ENCODE data around the gene CHST8. TPM values are rescaled to one million over a fixed set of nuclear protein-coding genes. Genes with fewer than 3 reads are reported as not detected.

The CHST8 gene
- total and polyA plus RNA-seq, 2 experiments from 2014 or later, result 9.3 to 38.2 TPM

DNA sequence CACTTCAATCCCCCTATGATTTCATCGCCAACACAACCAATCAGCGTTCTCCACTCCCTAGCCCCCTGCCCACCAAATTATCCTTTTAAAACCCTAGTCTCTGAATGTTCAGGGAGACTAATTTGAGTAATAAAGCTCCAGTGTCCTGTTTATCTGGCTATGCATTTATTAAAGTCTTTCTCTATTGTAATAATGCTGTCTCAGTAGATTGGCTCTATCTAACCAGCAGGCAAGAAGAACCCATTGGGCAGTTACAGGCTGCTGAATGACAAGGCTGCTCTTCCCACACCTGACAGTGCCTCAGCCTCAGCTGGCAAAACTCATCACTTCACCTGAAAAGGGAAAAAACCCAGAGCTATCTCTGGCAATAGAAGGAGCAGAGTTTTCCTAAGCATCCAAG is 20.2 kb upstream of the CHST8 start:
- Mint-ChIP-seq H3K4me1 (peaks cover 13% of the 10 kb centered on the region), H3K27ac (no peak overlapping the region), H3K9me3 (peaks cover 23% of the 10 kb centered on the region), H3K36me3 (ENCODE audit: low read depth) (peaks cover 5% of the 10 kb centered on the region), H3K27me3 (ENCODE audit: insufficient read depth, low read depth, poor library complexity) (peaks cover 2% of the 10 kb centered on the region), H3K4me3 (no peak overlapping the region)
- H3F3A ChIP-seq (replicated peaks; ENCODE audit: low read depth), result no peaks in the 10 kb centered on the region
- H3K4me3 ChIP-seq, result no peak overlapping the region
- H2AFZ ChIP-seq, result no peak overlapping the region
- DNase-seq (ENCODE audit: low spot score), result no peak
- no peak overlapping the region for H3K27ac ChIP-seq (ENCODE audit: low read depth)
- H4K20me1 ChIP-seq (replicated peaks; ENCODE audit: insufficient read depth), result no peaks in the 10 kb centered on the region
- TF ChIP-seq POLR2AphosphoS5 (IDR thresholded peaks at IDR 0.05; ENCODE audit: low read depth) (no peak), JUNB (IDR thresholded peaks at IDR 0.05; ENCODE audit: unreplicated experiment) (no peak)
- peaks cover 14% of the 10 kb centered on the region for H3K4me1 ChIP-seq (ENCODE audit: insufficient read depth)
- H3K36me3 ChIP-seq (ENCODE audit: insufficient read depth), result peaks cover 9% of the 10 kb centered on the region
- no peak for ATAC-seq
- H3K79me2 ChIP-seq (replicated peaks; ENCODE audit: insufficient read depth), result no peaks in the 10 kb centered on the region
- peaks cover 3% of the 10 kb centered on the region; the same call in 1 of the 2 replicates for H3K9me2 ChIP-seq (ENCODE audit: insufficient read depth)
- H3K27me3 ChIP-seq (ENCODE audit: insufficient read depth), result no peaks in the 10 kb centered on the region
- no peak overlapping the region for H3K4me2 ChIP-seq

DNA sequence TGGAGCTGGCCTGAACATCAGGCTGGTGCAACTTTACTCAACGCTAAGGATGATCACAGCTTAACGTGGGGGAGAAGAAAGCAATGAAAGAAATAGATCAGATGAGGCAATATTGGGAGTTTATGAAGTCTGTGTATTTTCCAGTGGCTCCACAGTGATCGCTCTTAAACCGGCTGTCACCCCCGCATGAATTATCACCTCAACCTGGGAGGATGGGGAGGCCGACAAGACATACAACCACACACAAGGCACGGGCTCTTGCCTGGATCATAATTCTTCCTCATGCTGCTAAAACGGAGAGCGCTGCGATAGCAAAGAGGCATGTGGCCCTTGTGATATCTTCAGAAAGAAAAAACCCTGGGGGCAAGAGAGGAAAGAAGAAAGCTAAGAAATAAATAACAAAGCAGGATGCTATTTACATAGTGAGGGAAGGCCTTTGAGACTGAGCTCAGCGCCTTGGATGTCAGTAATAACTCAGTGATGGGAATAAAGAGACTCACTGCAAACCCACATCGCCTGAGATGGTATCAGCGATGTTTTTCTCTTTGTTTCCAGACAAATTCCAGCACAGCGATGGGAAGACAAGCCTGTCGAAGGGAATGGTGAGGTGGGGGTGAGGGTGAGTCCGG is 19.1 kb upstream of the CHST8 start:
- peak; percentile 42; the same call in 2 of the 3 replicates for ATAC-seq
- Histone ChIP-seq H3K4me1 (ENCODE audit: insufficient read depth) (peaks cover 15% of the 10 kb centered on the region), H3K79me2 (replicated peaks; ENCODE audit: insufficient read depth) (no peaks in the 10 kb centered on the region), H3K27me3 (ENCODE audit: insufficient read depth) (no peaks in the 10 kb centered on the region), H3K4me3 (no peak overlapping the region), H4K20me1 (replicated peaks; ENCODE audit: insufficient read depth) (no peaks in the 10 kb centered on the region), H3F3A (replicated peaks; ENCODE audit: low read depth) (no peaks in the 10 kb centered on the region), H3K4me2 (peak overlapping the region; percentile 64), H3K36me3 (ENCODE audit: insufficient read depth) (peaks cover 9% of the 10 kb centered on the region), H3K27ac (ENCODE audit: low read depth) (no peak overlapping the region), H3K9me2 (ENCODE audit: insufficient read depth) (peaks cover 3% of the 10 kb centered on the region; the same call in 1 of the 2 replicates), H2AFZ (peak overlapping the region; percentile 85; the same call in 1 of the 2 replicates)
- TF ChIP-seq NANOG (IDR thresholded peaks at IDR 0.05; ENCODE audit: borderline replicate concordance) (no peak), CREB1 (CRISPR knock-in tag; IDR thresholded peaks at IDR 0.05; ENCODE audit: low read depth) (no peak), ZNF114 (CRISPR knock-in tag; IDR thresholded peaks at IDR 0.05) (no peak), EZH2phosphoT487 (IDR thresholded peaks at IDR 0.05; ENCODE audit: unreplicated experiment) (no peak)
- TF ChIP-seq, protein P1, sequence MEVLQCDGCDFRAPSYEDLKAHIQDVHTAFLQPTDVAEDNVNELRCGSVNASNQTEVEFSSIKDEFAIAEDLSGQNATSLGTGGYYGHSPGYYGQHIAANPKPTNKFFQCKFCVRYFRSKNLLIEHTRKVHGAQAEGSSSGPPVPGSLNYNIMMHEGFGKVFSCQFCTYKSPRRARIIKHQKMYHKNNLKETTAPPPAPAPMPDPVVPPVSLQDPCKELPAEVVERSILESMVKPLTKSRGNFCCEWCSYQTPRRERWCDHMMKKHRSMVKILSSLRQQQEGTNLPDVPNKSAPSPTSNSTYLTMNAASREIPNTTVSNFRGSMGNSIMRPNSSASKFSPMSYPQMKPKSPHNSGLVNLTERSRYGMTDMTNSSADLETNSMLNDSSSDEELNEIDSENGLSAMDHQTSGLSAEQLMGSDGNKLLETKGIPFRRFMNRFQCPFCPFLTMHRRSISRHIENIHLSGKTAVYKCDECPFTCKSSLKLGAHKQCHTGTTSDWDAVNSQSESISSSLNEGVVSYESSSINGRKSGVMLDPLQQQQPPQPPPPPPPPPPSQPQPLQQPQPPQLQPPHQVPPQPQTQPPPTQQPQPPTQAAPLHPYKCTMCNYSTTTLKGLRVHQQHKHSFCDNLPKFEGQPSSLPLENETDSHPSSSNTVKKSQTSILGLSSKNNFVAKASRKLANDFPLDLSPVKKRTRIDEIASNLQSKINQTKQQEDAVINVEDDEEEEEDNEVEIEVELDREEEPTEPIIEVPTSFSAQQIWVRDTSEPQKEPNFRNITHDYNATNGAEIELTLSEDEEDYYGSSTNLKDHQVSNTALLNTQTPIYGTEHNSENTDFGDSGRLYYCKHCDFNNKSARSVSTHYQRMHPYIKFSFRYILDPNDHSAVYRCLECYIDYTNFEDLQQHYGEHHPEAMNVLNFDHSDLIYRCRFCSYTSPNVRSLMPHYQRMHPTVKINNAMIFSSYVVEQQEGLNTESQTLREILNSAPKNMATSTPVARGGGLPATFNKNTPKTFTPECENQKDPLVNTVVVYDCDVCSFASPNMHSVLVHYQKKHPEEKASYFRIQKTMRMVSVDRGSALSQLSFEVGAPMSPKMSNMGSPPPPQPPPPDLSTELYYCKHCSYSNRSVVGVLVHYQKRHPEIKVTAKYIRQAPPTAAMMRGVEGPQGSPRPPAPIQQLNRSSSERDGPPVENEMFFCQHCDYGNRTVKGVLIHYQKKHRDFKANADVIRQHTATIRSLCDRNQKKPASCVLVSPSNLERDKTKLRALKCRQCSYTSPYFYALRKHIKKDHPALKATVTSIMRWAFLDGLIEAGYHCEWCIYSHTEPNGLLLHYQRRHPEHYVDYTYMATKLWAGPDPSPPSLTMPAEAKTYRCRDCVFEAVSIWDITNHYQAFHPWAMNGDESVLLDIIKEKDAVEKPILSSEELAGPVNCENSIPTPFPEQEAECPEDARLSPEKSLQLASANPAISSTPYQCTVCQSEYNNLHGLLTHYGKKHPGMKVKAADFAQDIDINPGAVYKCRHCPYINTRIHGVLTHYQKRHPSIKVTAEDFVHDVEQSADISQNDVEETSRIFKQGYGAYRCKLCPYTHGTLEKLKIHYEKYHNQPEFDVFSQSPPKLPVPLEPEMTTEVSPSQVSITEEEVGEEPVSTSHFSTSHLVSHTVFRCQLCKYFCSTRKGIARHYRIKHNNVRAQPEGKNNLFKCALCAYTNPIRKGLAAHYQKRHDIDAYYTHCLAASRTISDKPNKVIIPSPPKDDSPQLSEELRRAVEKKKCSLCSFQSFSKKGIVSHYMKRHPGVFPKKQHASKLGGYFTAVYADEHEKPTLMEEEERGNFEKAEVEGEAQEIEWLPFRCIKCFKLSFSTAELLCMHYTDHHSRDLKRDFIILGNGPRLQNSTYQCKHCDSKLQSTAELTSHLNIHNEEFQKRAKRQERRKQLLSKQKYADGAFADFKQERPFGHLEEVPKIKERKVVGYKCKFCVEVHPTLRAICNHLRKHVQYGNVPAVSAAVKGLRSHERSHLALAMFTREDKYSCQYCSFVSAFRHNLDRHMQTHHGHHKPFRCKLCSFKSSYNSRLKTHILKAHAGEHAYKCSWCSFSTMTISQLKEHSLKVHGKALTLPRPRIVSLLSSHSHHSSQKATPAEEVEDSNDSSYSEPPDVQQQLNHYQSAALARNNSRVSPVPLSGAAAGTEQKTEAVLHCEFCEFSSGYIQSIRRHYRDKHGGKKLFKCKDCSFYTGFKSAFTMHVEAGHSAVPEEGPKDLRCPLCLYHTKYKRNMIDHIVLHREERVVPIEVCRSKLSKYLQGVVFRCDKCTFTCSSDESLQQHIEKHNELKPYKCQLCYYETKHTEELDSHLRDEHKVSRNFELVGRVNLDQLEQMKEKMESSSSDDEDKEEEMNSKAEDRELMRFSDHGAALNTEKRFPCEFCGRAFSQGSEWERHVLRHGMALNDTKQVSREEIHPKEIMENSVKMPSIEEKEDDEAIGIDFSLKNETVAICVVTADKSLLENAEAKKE (CRISPR knock-in tag; IDR thresholded peaks at IDR 0.05), result no peak
- TF ChIP-seq, protein P2, sequence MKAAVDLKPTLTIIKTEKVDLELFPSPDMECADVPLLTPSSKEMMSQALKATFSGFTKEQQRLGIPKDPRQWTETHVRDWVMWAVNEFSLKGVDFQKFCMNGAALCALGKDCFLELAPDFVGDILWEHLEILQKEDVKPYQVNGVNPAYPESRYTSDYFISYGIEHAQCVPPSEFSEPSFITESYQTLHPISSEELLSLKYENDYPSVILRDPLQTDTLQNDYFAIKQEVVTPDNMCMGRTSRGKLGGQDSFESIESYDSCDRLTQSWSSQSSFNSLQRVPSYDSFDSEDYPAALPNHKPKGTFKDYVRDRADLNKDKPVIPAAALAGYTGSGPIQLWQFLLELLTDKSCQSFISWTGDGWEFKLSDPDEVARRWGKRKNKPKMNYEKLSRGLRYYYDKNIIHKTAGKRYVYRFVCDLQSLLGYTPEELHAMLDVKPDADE (IDR thresholded peaks at IDR 0.05), result no peak
- Mint-ChIP-seq H3K36me3 (ENCODE audit: low read depth) (peaks cover 5% of the 10 kb centered on the region), H3K4me3 (no peak overlapping the region), H3K4me1 (peaks cover 13% of the 10 kb centered on the region), H3K9me3 (peaks cover 23% of the 10 kb centered on the region), H3K27me3 (ENCODE audit: insufficient read depth, low read depth, poor library complexity) (peaks cover 2% of the 10 kb centered on the region), H3K27ac (no peak overlapping the region)
- peak; percentile 33 for DNase-seq (ENCODE audit: low spot score)

All from GM23338 (cell line).